BJ (cell line): ENCODE results near the gene ATP10B. TPM values are rescaled to one million over a fixed set of nuclear protein-coding genes. Genes with fewer than 3 reads are reported as not detected.

Experiments used
- CTCF ChIA-PET: fragments of 350-600 bp; formaldehyde crosslinking; extraction: SDS; loops from one replicate; lab custom pipeline; 2021; ENCODE audit warnings: antibody characterized with exemption, inconsistent platforms; lab: Yijun Ruan, JAX
- POLR2A ChIA-PET: fragments of 300-600 bp; sonication (Branson Sonifier 250); formaldehyde crosslinking; extraction: SDS; loops from one replicate; lab custom pipeline; 2021; ENCODE audit warnings: antibody characterized with exemption; lab: Charles Lee
- DNase-seq: peaks from one replicate; pipeline ENCODE4 v3.0.0-alpha.2; 2011; ENCODE audit warnings: low read depth
- H3K27me3 ChIP-seq: 2 replicates; pipeline ENCODE4 v1.6.0; 2011; ENCODE audit warnings: low read length; ENCODE audit not compliant: control insufficient read depth, insufficient read depth
- H3K36me3 ChIP-seq: 2 replicates; pipeline ENCODE4 v1.5.1; 2011; ENCODE audit warnings: low read length; ENCODE audit not compliant: control insufficient read depth, insufficient read depth
- H3K4me3 ChIP-seq: 2 replicates; pipeline ENCODE4 v1.5.1; 2011; ENCODE audit warnings: low read depth, mild to moderate bottlenecking, control low read depth, low read length
- CTCF ChIP-seq: IDR thresholded peaks from 2 replicates; pipeline ENCODE4 v1.5.1; 2011; ENCODE audit warnings: low read depth, mild to moderate bottlenecking, control low read depth, inconsistent platforms, low read length, moderate library complexity; ENCODE audit not compliant: insufficient read depth
- polyA plus RNA-seq: library from polyadenylated mRNA; depleted of rRNA; stranded (reverse); fragments of >200 nt; gene quantifications from 2 replicates; pipeline ENCODE4 v1.2.3, GENCODE V29; 2011

The ATP10B gene
- polyA plus RNA-seq, 1 experiment = not detected

DNA sequence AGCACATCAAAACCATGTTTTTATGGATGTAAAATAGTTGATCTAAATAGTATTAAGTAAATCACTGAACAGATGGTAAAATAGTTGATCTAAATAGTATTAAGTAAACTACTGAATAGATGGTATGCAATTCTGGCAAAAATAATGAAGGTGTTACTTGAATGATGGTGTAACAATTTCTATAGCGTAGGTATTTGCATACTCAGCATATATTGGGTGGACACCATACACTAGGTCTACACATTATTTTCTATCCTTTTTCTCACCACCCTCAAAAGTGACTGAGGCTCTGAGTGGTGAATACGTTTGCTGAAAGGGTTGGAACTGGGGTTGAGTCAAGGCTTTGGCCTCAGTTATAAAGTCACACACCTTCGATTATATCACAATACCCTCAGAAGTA is 81.3 kb downstream of the ATP10B start:
- POLR2A ChIA-PET = no interaction called here

DNA sequence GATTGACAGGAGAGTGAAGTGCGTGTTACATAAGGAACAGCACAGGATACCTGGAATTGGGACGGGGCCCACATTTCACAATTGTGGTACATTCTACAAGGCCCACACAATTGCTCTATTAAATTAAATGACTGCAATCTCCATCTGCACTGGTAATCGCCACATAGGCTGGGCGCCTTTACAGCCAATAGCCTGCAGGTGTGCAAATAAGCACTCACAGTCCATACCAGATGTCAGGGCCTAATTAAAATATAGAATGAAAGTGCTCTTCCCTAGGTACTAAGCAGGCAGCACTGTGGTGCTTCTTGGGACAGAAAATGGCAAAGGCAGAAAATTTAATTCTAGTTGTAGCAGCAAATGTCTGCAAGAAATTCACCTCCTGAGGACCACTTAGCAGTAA is 82.7 kb downstream of the ATP10B start:
- ChIA-PET POLR2A (no interaction called here), CTCF (no interaction called here)

More for the DNA sequence above, 81.3 kb downstream of the ATP10B start:
- Histone ChIP-seq H3K27me3 (no peaks in the 10 kb centered on the region), H3K4me3 (no peak overlapping the region), H3K36me3 (no peaks in the 10 kb centered on the region)
- no peak for TF ChIP-seq CTCF
- DNase-seq = no peak
- CTCF ChIA-PET = no interaction called here

DNA sequence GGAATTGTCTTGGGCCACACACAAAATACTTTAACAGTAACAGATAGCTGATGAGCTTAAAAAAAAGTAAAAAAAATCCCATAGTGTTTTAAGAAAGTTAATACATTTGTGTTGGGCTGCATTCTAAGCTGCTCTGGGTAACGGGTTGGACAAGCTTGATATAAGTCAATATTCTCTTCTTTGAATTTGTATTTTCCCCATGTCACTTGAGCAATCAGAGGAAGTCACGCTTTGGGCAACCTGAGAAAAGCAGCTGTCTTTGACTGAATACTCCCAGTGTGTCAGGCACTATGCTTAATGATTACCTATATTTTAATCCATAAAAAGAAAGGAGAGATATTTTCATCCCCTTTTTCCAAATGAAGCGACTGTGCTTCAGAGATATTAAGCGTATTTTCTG is 84.9 kb downstream of the ATP10B start:
- no peaks in the 10 kb centered on the region for H3K36me3 ChIP-seq
- H3K27me3 ChIP-seq = no peaks in the 10 kb centered on the region
- ChIA-PET POLR2A (no interaction called here), CTCF (interaction anchor here (1.2 kb wide), 1 partner anchor 12 kb away, joined by 3 read pairs; no protein-coding TSS in a partner anchor)
- no peak for TF ChIP-seq CTCF
- DNase-seq = no peak
- no peak overlapping the region for H3K4me3 ChIP-seq

More for the DNA sequence above, 82.7 kb downstream of the ATP10B start:
- TF ChIP-seq CTCF = no peak
- Histone ChIP-seq H3K36me3 (no peaks in the 10 kb centered on the region), H3K4me3 (no peak overlapping the region), H3K27me3 (no peaks in the 10 kb centered on the region)
- DNase-seq = no peak

DNA sequence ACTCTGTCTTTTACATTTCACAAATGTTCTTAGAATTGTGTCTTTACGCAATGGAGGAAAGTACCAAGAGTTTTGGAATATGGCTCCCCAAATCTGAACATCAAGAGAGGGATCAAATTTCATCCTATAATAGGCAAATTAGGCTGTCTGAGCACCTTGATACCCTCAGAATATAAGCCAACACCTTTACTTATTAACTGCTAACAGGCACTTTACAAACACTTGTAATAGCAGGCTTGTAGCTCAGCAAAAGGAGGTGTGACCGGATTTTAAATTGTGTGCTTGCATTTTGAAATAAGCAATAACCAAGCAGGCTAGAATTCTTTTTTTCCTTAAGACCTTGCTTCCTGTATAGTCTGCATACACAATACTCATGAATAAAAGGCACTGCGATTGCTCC is 92.0 kb downstream of the ATP10B start:
- H3K36me3 ChIP-seq = no peaks in the 10 kb centered on the region
- no peak overlapping the region for H3K4me3 ChIP-seq
- no peak for TF ChIP-seq CTCF
- ChIA-PET CTCF (no interaction called here), POLR2A (no interaction called here)
- DNase-seq = no peak
- no peaks in the 10 kb centered on the region for H3K27me3 ChIP-seq

DNA sequence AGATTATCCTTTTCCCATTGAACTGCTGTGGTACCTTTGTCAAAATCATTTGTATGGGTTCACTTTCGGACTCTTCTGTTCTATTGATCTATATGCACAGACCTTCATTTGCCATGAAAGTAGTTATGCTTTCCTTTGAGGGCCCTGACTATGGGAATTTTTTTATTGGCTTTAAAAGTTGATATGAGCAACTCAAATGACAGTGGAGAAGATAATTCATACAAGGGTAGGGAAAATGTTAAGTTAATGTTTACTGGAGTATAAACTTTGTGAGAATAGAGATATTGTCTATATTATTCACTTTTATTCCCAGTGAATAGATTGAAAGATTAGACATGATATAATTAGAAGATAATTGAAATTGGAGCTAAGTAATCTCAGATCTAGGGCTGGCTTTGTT is 94.8 kb downstream of the ATP10B start:
- ChIA-PET POLR2A (no interaction called here), CTCF (no interaction called here)
- DNase-seq = no peak
- H3K36me3 ChIP-seq = no peaks in the 10 kb centered on the region
- no peak for TF ChIP-seq CTCF
- no peaks in the 10 kb centered on the region for H3K27me3 ChIP-seq
- H3K4me3 ChIP-seq = no peak overlapping the region
